Lower leg skin (tissue), 4 donors: Measurements from ENCODE around the gene NFASC. TPM values are rescaled to one million over a fixed set of nuclear protein-coding genes. Genes with fewer than 3 reads are reported as not detected.

ENCODE experiments used
- DNase-seq, 2 donors: peaks; one replicate each; pipeline ENCODE4 v3.0.0-alpha.2; 2019; ENCODE audit warnings: low spot score in 2 of 2
- H3K4me3 ChIP-seq: fragments of 200-600 bp; sonication (generic); 2 replicates; pipeline ENCODE4 v1.5.1; 2017; ENCODE audit warnings: mild to moderate bottlenecking, low read depth; ENCODE audit not compliant: poor library complexity, severe bottlenecking
- POLR2A ChIP-seq, 2 donors: fragments of 450-650 bp; IDR thresholded peaks; one replicate each; pipeline ENCODE4 v1.6.1; 2016 to 2017; ENCODE audit warnings: antibody characterized with exemption in 2 of 2, mild to moderate bottlenecking in 1 of 2, moderate library complexity in 1 of 2
- WGBS, 2 donors: methylation state at CpG; one replicate each; pipeline ENCODE4 v1.1.5; 2018; 5-methylcytosine and 5-hydroxymethylcytosine counted together
- intact Hi-C: fragments of 100-400 bp; cut with DNase I; formaldehyde crosslinking; loops from one replicate; pipeline ENCODE4 v1.15.0; 2023; ENCODE audit warnings: low total_unique reads
- total RNA-seq, 4 donors: library from RNA; depleted of rRNA; stranded (reverse); fragments of >200 nt; gene quantifications; one replicate each; pipeline ENCODE4 v1.1.0, GENCODE V29; 2016
- TF ChIP-seq, protein P1 (sequence below), 3 donors: fragments of 450-650 bp; IDR thresholded peaks; one replicate each; pipeline ENCODE4 v1.5.1; 2016; ENCODE audit warnings: antibody characterized with exemption in 3 of 3, mild to moderate bottlenecking in 3 of 3, moderate library complexity in 2 of 3

NFASC gene
- total RNA-seq, 4 donors from 2014 or later: 10.2 to 17.2 (median 14.2) TPM

DNA sequence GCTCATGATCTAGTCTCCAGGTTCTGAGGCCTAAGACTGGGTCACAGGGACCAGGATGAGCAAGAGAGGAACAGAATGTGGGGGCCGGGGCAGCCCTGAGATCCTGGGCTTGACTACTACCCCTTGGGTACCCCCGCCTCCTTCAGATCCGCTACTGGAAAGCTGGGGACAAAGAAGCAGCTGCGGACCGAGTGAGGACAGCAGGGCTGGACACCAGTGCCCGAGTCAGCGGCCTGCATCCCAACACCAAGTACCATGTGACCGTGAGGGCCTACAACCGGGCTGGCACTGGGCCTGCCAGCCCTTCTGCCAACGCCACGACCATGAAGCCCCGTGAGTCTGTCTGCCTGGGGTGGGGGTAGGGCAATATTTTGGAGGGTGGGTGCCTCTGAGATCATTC lies 201.1 kb downstream of the NFASC start:
- intact Hi-C loops: no loop called here
- 85 to 94% methylated on average over 12 of the region's 12 CpGs for WGBS, 2 donors
- no peak overlapping the region for H3K4me3 ChIP-seq
- TF ChIP-seq POLR2A (IDR thresholded peaks at IDR 0.05): no peak
- TF ChIP-seq, protein P1, sequence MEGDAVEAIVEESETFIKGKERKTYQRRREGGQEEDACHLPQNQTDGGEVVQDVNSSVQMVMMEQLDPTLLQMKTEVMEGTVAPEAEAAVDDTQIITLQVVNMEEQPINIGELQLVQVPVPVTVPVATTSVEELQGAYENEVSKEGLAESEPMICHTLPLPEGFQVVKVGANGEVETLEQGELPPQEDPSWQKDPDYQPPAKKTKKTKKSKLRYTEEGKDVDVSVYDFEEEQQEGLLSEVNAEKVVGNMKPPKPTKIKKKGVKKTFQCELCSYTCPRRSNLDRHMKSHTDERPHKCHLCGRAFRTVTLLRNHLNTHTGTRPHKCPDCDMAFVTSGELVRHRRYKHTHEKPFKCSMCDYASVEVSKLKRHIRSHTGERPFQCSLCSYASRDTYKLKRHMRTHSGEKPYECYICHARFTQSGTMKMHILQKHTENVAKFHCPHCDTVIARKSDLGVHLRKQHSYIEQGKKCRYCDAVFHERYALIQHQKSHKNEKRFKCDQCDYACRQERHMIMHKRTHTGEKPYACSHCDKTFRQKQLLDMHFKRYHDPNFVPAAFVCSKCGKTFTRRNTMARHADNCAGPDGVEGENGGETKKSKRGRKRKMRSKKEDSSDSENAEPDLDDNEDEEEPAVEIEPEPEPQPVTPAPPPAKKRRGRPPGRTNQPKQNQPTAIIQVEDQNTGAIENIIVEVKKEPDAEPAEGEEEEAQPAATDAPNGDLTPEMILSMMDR (IDR thresholded peaks at IDR 0.05): no peak
- DNase-seq: peak in 1 of 2 donors; percentile 68

DNA sequence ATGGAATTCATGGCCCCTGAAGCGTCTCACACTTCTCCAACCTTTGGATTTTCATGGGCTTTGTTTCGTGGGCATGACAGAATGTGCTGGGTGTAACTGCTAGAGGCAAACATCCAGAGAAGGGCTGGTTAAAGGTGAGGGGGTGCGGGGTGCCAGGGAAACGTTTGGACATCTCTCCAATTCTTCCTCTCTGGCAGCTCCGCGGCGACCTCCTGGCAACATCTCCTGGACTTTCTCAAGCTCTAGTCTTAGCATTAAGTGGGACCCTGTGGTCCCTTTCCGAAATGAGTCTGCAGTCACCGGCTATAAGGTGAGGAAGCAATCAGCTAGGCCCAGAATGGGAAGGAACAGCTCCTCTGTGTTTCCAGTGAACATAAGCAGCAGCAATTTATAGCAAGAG lies 201.6 kb downstream of the NFASC start:
- WGBS, 2 donors: 82 to 87% methylated on average over 9 of the region's 9 CpGs
- TF ChIP-seq POLR2A (IDR thresholded peaks at IDR 0.05): no peak
- TF ChIP-seq, protein P1 (IDR thresholded peaks at IDR 0.05): no peak
- peak in 1 of 2 donors; percentile 78 for DNase-seq
- no peak overlapping the region for H3K4me3 ChIP-seq
- intact Hi-C loops: no loop called here

Other genes starting within 250 kb of the NFASC start
- under 1 TPM in 2 of 4 donors, not detected in 2; 0.10 to 0.32 TPM for gene LRRN2, start 185.1 kb upstream of the NFASC start, total RNA-seq
- gene CNTN2, start 172.3 kb downstream of the NFASC start, total RNA-seq: 10 to 100 TPM in 1 of 4 donors, 1 to 10 TPM in 3; 2.7 to 18.3 (median 6.0) TPM
- gene TMEM81, start 213.6 kb downstream of the NFASC start, total RNA-seq: 1 to 10 TPM; 2.3 to 2.8 (median 2.6) TPM